Measurements from ENCODE around the gene FRMD1. TPM values are rescaled to one million over a fixed set of nuclear protein-coding genes. Genes with fewer than 3 reads are reported as not detected.

The FRMD1 gene
- total RNA-seq, 1 experiment from 2014 or later = not detected

- TF ChIP-seq CTCF (conservative IDR thresholded peaks at IDR 0.05) (no peak), EZH2 (IDR thresholded peaks at IDR 0.05; ENCODE audit: low read depth) (no peak)
- Histone ChIP-seq H3K4me2 (no peak overlapping the region), H3K9me3 (ENCODE audit: insufficient read depth, low read depth) (no peaks in the 10 kb centered on the region), H3K4me3 (no peak overlapping the region), H4K20me1 (ENCODE audit: insufficient read depth) (no peaks in the 10 kb centered on the region), H3K27ac (no peak overlapping the region), H3K27me3 (ENCODE audit: insufficient read depth, low read depth) (peaks cover 27% of the 10 kb centered on the region), H3K36me3 (ENCODE audit: low read depth) (no peaks in the 10 kb centered on the region), H2AFZ (no peak overlapping the region), H3K9me2 (ENCODE audit: insufficient read depth) (no peaks in the 10 kb centered on the region), H3K79me2 (ENCODE audit: low read depth) (no peaks in the 10 kb centered on the region), H3K4me1 (replicated peaks; ENCODE audit: insufficient read depth) (no peaks in the 10 kb centered on the region), H3F3A (ENCODE audit: insufficient read depth, low read depth) (no peaks in the 10 kb centered on the region)
- BruUV-seq (replicated peaks) = no TSS peak
- POLR2A ChIA-PET (ENCODE audit: unreplicated experiment) = no interaction called here
- DNase-seq = no peak
- CTCF ChIA-PET = no interaction called here
- intact Hi-C loops (cut with micrococcal nuclease; ENCODE audit: unreplicated experiment) = no loop called here
These were observed 28.7 kb downstream of the FRMD1 start for GRCh38 chr6:168050225-168050880.

GRCh38 chr6:168049706-168050224 is 29.2 kb downstream of the FRMD1 start:
- no peak overlapping the region for H2AFZ ChIP-seq
- H3K9me2 ChIP-seq (ENCODE audit: insufficient read depth) = no peaks in the 10 kb centered on the region
- no peaks in the 10 kb centered on the region for H4K20me1 ChIP-seq (ENCODE audit: insufficient read depth)
- H3K27ac ChIP-seq = no peak overlapping the region
- intact Hi-C loops (cut with micrococcal nuclease; ENCODE audit: unreplicated experiment) = no loop called here
- TF ChIP-seq EZH2 (IDR thresholded peaks at IDR 0.05; ENCODE audit: low read depth) (no peak), CTCF (conservative IDR thresholded peaks at IDR 0.05) (no peak)
- no peaks in the 10 kb centered on the region for H3K79me2 ChIP-seq (ENCODE audit: low read depth)
- ChIA-PET CTCF (no interaction called here), POLR2A (ENCODE audit: unreplicated experiment) (no interaction called here)
- H3K4me1 ChIP-seq (replicated peaks; ENCODE audit: insufficient read depth) = no peaks in the 10 kb centered on the region
- H3F3A ChIP-seq (ENCODE audit: insufficient read depth, low read depth) = no peaks in the 10 kb centered on the region
- H3K4me3 ChIP-seq = no peak overlapping the region
- peaks cover 22% of the 10 kb centered on the region for H3K27me3 ChIP-seq (ENCODE audit: insufficient read depth, low read depth)
- DNase-seq = no peak
- no TSS peak for BruUV-seq (replicated peaks)
- no peaks in the 10 kb centered on the region for H3K36me3 ChIP-seq (ENCODE audit: low read depth)
- no peaks in the 10 kb centered on the region for H3K9me3 ChIP-seq (ENCODE audit: insufficient read depth, low read depth)
- H3K4me2 ChIP-seq = no peak overlapping the region

- H3K27me3 ChIP-seq (ENCODE audit: insufficient read depth, low read depth) = peaks cover 23% of the 10 kb centered on the region
- no peaks in the 10 kb centered on the region for H3F3A ChIP-seq (ENCODE audit: insufficient read depth, low read depth)
- H3K27ac ChIP-seq = no peak overlapping the region
- no peak overlapping the region for H2AFZ ChIP-seq
- CTCF ChIA-PET = no interaction called here
- no peaks in the 10 kb centered on the region for H3K9me3 ChIP-seq (ENCODE audit: insufficient read depth, low read depth)
- no peak overlapping the region for H3K4me2 ChIP-seq
- no TSS peak for BruUV-seq (replicated peaks)
- DNase-seq = no peak
- H3K36me3 ChIP-seq (ENCODE audit: low read depth) = no peaks in the 10 kb centered on the region
- no peak for TF ChIP-seq EZH2 (IDR thresholded peaks at IDR 0.05; ENCODE audit: low read depth)
- TF ChIP-seq CTCF (conservative IDR thresholded peaks at IDR 0.05) = no peak
- H3K79me2 ChIP-seq (ENCODE audit: low read depth) = no peaks in the 10 kb centered on the region
- no peaks in the 10 kb centered on the region for H4K20me1 ChIP-seq (ENCODE audit: insufficient read depth)
- H3K4me3 ChIP-seq = no peak overlapping the region
- H3K9me2 ChIP-seq (ENCODE audit: insufficient read depth) = no peaks in the 10 kb centered on the region
- POLR2A ChIA-PET (ENCODE audit: unreplicated experiment) = no interaction called here
- intact Hi-C loops (cut with micrococcal nuclease; ENCODE audit: unreplicated experiment) = no loop called here
- H3K4me1 ChIP-seq (replicated peaks; ENCODE audit: insufficient read depth) = no peaks in the 10 kb centered on the region
These were observed 29.7 kb downstream of the FRMD1 start for GRCh38 chr6:168049277-168049676.

Data from PC-9 (cell line).